ENCODE results near the gene PPP6R2.
"Not testable (repeated sequence)": the region's sequence is repeated elsewhere in the genome, so short reads cannot be mapped to it uniquely, and the experiment has no call there.

Gene PPP6R2

GRCh38 chr22:50319503-50319951, 23.6 kb upstream of the PPP6R2 start:
- TF ChIP-seq CTCF (IDR thresholded peaks at IDR 0.05; ENCODE audit: extremely low read depth, missing control alignments), result no peak
- DNase-seq (ENCODE audit: low spot score), result peak; percentile 5

DNA sequence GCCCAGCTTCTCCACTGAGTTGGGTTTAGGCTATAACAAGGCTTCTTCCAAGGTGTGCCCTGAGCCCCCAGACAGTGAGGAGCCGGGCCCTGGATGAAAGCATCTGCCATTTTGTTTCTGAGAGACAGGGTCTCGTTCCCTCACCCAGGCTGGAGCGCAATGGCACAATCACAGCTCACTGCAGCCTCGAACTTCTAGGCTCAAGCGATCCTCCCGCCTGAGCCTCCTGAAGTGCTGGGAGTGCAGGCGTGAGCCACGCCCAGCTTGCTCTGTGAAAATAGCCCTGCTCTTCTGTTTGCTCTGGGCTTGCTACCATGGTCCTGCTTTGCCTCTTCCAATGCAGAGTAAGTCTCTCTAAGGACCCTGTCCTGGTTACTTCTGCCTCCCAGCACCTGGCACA, 23.0 kb upstream of the PPP6R2 start:
- no peak for TF ChIP-seq CTCF (IDR thresholded peaks at IDR 0.05; ENCODE audit: extremely low read depth, missing control alignments)
- DNase-seq (ENCODE audit: low spot score), result no peak

DNA sequence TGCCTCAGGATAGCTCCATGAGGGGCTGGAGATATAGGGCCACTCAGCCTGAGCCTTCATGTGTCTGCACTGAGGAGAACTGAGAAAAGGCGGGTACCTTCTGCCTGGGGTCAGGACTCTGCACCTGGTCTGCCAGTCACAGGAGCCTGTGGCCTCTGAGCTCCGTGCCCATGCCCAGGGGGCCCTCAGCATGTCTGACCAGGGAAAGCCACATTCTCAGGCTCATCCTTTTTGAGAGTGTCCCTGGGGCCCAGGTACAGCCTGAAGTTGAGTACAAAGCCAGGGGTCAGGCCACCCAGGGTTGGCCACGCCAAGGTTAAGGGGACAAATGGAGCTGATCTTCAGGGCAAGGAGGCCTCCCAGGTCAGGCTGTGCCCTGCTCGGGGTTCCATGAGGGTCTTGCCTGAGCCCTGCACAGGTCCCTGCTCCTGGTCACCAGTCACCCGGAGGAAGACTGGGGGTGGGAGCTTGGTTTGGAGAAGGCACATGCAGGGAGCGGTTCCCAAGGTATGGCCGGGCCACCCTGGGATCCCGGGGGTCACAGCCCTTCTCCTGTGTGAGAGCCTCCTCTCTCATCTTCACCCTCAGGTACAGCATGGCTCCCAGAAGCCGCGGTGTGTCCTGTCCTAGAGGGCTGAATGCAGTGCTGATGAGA, 22.3 kb upstream of the PPP6R2 start:
- DNase-seq (ENCODE audit: low spot score), result peak; percentile 8
- TF ChIP-seq CTCF (IDR thresholded peaks at IDR 0.05; ENCODE audit: extremely low read depth, missing control alignments), result no peak

DNA sequence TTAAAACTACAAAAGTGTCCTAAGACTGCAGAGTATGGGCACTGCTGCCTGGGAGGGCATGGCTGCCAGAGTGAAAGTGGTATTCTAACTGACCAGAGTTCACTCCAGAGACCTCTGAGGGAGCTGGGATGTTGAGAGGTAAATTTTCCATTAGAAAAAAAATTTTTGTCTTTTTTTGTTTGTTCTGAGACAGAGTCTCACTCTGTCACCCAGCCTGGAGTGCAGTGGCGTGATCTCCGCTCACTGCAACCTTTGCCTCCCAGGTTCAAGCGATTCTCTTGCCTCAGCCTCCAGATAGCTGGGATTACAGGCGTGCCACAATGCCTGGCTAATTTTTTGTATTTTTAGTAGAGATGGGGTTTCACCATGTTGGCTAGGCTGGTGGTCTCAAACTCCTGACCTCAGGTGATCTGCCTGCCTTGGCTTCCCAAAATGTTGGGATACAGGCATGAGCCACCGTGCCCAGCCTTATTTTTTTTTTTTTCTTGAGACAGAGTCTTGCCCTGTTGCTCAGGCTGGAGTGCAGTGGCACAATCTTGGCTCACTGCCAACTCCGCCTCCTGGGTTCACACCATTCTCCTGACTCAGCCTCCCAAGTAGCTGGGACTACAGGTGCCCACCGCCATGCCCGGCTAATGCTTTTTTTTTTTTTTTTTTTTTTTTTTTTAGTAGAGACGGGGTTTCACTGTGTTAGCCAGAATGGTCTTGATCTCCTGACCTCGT, 20.6 kb upstream of the PPP6R2 start:
- not testable (repeated sequence) for DNase-seq (ENCODE audit: low spot score)

DNA sequence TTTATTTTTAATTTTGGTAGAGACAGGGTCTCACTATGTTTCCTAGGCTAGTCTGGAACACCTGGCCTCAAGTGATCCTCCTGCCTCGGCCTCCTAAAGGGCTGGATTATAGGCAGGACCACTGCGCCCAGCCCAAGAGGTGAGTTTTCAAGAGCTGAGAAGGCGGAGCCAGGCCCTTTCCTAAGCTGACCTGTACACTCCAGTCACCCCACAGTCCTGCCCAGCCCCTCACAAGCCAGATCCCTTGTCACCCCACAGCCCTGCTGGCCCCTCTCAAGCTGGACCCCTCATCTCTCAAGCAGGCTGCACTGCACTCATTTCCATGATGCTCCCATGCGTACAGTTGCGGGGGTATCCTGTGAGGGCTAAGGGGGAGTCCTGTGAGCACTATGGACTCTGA, 19.2 kb upstream of the PPP6R2 start:
- peak; percentile 6 for DNase-seq (ENCODE audit: low spot score)
- no peak for TF ChIP-seq CTCF (IDR thresholded peaks at IDR 0.05; ENCODE audit: extremely low read depth, missing control alignments)

DNA sequence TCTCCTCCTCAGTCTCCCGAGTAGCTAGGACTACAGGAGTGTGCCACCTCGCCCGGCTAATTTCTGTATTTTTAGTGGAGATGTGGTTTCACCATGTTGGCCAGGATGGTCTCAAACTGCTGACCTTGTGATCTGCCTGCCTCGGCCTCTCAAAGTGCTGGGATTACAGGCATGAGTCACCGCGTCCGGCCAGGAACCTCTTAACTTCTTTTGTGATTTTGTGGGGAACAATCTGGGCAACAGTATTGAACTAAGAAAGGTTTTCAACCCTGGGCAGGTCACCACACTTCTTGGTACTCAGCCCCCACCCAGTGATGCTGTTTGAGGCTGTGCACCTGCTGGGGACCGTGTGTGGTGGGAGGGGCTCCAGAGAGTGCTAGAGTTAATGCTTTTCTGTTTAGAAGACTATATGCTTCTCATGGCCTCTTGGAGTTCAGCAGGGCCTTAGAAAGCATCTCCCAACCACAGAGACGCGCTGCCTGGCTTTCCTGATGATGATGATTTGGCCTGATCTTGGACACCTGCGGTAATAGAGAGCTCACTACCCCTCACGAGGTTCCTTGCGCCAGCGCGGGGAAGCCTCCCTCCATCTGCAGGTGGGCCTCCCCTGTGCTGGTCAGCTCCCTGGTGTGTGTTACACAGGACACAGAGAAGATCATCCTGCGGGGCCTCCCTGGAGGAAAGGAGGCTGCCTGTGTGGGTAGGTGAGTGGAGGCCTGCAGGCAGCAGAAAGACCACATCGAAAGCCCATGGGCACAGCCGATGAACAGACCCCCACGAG, 17.5 kb upstream of the PPP6R2 start:
- DNase-seq (ENCODE audit: low spot score), result peak; percentile 22

More for the DNA sequence above, 17.5 kb upstream of the PPP6R2 start:
- no peak for TF ChIP-seq CTCF (IDR thresholded peaks at IDR 0.05; ENCODE audit: extremely low read depth, missing control alignments)
